Astrocyte of the cerebellum (primary cell): ENCODE measurements around the gene TOP1.

Source experiments
- DNase-seq: peaks from one replicate; pipeline ENCODE4 v3.0.0-alpha.2; 2011; ENCODE audit warnings: low read depth
- H3K4me3 ChIP-seq: 2 replicates; pipeline ENCODE4 v1.5.1; 2011; ENCODE audit warnings: mild to moderate bottlenecking, low read depth, low read length, moderate library complexity
- CTCF ChIP-seq: IDR thresholded peaks from 2 replicates; pipeline ENCODE4 v1.5.1; 2012; ENCODE audit warnings: low read length, low read depth, moderate library complexity, mild to moderate bottlenecking; ENCODE audit errors: missing control alignments
- in situ Hi-C: cut with HindIII; loops from 2 replicates; pipeline ENCODE4 v1.10.0; 2017; ENCODE audit warnings: low sequenced_read_pairs

The TOP1 gene

GRCh38 chr20:41095110-41095969 is 66.7 kb downstream of the TOP1 start:
- in situ Hi-C loops = no loop called here
- peak; percentile 45 for DNase-seq
- no peak overlapping the region for H3K4me3 ChIP-seq
- TF ChIP-seq CTCF = peak; percentile 77

DNA sequence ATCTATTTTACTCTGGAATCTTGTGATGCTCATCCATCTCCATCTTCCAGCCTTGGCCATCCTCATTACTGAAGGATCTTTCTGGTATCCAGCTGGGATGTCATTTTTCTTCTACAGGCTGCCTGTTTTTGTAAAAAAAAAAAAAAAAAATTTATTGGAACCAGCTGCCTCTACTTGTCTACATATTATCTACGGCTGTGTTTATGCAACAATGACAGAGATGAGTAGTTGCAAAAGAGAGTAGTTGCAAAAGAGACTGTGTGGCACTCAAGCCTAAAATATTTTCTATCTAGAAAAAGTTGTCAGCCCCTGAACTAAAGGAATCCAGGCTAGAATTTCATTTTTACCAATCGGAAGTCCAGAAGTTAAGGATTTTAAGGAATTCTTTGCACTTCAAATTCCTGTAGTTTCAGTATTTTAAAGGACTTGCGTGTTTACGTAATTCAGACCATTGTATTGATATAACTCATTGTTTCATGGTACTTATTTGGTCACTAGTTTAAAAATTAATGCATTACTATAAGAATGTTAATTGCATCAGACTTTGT is 70.2 kb downstream of the TOP1 start:
- no peak for DNase-seq
- in situ Hi-C loops = no loop called here
- no peak for TF ChIP-seq CTCF
- no peak overlapping the region for H3K4me3 ChIP-seq

DNA sequence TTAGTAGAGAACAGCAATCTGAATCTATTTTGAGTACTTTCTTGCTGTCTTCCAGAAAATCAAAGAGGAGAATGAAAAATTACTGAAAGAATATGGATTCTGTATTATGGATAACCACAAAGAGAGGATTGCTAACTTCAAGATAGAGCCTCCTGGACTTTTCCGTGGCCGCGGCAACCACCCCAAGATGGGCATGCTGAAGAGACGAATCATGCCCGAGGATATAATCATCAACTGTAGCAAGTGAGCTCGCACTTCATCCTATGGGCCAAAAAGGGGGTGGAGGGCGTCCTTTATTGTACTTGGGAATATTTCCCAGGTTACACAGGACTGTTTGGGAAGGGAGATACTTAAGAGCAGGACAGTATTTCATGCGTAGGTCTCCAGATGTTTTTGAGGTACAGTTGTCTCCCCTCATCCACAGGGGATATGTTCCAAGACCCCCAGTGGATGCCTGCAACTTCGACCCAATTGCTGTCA is 71.4 kb downstream of the TOP1 start:
- no peak for DNase-seq
- no peak overlapping the region for H3K4me3 ChIP-seq
- in situ Hi-C loops = no loop called here
- TF ChIP-seq CTCF = no peak

- in situ Hi-C loops = no loop called here
- H3K4me3 ChIP-seq = no peak overlapping the region
- no peak for TF ChIP-seq CTCF
- DNase-seq = no peak
These were observed 73.0 kb downstream of the TOP1 start for GRCh38 chr20:41101660-41102059.

DNA sequence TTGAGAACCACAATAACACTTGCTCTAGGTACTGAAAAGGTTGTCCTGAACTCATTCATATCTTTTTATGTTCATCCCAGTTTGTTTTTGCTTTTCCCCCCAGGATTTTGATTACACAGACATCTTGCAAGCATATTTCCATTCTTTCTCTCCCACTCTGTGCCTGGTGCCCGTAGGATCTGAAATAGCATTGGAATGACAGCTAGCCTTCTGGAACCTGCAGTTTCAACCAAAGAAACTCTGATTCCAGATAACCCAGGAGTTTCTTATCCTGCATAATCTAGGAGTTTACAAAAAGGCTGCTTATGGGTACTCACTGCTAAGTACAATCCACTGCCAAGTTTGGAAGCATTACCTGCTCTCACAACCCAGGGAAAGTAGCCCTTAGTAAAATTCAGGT is 79.9 kb downstream of the TOP1 start:
- H3K4me3 ChIP-seq = no peak overlapping the region
- no peak for DNase-seq
- TF ChIP-seq CTCF = no peak
- in situ Hi-C loops = no loop called here

- no peak for TF ChIP-seq CTCF
- no peak overlapping the region for H3K4me3 ChIP-seq
- in situ Hi-C loops = no loop called here
- DNase-seq = no peak
These were observed 81.4 kb downstream of the TOP1 start for GRCh38 chr20:41110012-41110411.
